ENCODE measurements around the gene CBY1.

The CBY1 gene

GRCh38 chr22:38623351-38623750 is 33.1 kb upstream of the CBY1 start:
- no peak for DNase-seq (ENCODE audit: low read depth, low spot score)
- CTCF ChIA-PET = interaction anchor here (0.7 to 0.8 kb wide), 2 partner anchors 13 to 14 kb away, joined by 3 read pairs; no protein-coding TSS in a partner anchor
- POLR2A ChIA-PET = no interaction called here
- TF ChIP-seq, protein P1, sequence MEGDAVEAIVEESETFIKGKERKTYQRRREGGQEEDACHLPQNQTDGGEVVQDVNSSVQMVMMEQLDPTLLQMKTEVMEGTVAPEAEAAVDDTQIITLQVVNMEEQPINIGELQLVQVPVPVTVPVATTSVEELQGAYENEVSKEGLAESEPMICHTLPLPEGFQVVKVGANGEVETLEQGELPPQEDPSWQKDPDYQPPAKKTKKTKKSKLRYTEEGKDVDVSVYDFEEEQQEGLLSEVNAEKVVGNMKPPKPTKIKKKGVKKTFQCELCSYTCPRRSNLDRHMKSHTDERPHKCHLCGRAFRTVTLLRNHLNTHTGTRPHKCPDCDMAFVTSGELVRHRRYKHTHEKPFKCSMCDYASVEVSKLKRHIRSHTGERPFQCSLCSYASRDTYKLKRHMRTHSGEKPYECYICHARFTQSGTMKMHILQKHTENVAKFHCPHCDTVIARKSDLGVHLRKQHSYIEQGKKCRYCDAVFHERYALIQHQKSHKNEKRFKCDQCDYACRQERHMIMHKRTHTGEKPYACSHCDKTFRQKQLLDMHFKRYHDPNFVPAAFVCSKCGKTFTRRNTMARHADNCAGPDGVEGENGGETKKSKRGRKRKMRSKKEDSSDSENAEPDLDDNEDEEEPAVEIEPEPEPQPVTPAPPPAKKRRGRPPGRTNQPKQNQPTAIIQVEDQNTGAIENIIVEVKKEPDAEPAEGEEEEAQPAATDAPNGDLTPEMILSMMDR (IDR thresholded peaks at IDR 0.05; ENCODE audit: insufficient read depth, low read length, missing control alignments) = no peak
- H3K4me3 ChIP-seq (ENCODE audit: low read depth, low read length) = no peak overlapping the region

- no peak overlapping the region for H3K4me3 ChIP-seq (ENCODE audit: low read depth, low read length)
- TF ChIP-seq, protein P1 (IDR thresholded peaks at IDR 0.05; ENCODE audit: insufficient read depth, low read length, missing control alignments) = no peak
- no peak for DNase-seq (ENCODE audit: low read depth, low spot score)
- POLR2A ChIA-PET = no interaction called here
- CTCF ChIA-PET = interaction anchor here (1.3 kb wide), 1 partner anchor 56 kb away, joined by 3 read pairs; no protein-coding TSS in a partner anchor
These were observed 28.0 kb upstream of the CBY1 start for GRCh38 chr22:38628444-38628843.

GRCh38 chr22:38629108-38629507 is 27.3 kb upstream of the CBY1 start:
- no peak overlapping the region for H3K4me3 ChIP-seq (ENCODE audit: low read depth, low read length)
- no peak for DNase-seq (ENCODE audit: low read depth, low spot score)
- ChIA-PET CTCF (no interaction called here), POLR2A (no interaction called here)
- TF ChIP-seq, protein P1 (IDR thresholded peaks at IDR 0.05; ENCODE audit: insufficient read depth, low read length, missing control alignments) = no peak

GRCh38 chr22:38631724-38632123 is 24.7 kb upstream of the CBY1 start:
- CTCF ChIA-PET = no interaction called here
- POLR2A ChIA-PET = no interaction called here
- TF ChIP-seq, protein P1 (IDR thresholded peaks at IDR 0.05; ENCODE audit: insufficient read depth, low read length, missing control alignments) = no peak
- DNase-seq (ENCODE audit: low read depth, low spot score) = no peak
- no peak overlapping the region for H3K4me3 ChIP-seq (ENCODE audit: low read depth, low read length)

GRCh38 chr22:38632528-38632927 is 23.9 kb upstream of the CBY1 start:
- ChIA-PET CTCF (no interaction called here), POLR2A (no interaction called here)

DNA sequence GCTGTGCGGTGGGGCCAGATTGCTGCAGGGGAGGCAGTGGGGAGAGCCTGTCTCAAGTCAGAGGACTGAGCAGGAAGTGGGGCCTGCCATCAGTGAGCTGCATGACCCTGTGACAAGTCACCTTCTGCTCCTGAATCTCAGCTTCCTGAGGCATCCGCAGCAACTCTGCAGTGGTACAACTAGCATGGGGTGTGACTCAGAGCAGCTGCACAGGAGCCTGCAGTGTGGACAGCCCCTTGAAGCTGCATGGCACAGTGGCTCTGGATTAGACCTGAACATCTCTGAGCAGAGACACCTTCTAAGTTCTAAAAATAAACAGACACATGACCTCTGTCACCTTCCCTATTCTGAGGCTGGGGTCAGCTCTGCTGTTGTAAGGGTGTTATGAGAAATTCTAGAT is 18.2 kb upstream of the CBY1 start:
- ChIA-PET POLR2A (no interaction called here), CTCF (no interaction called here)
- DNase-seq (ENCODE audit: low read depth, low spot score) = no peak
- TF ChIP-seq, protein P1 (IDR thresholded peaks at IDR 0.05; ENCODE audit: insufficient read depth, low read length, missing control alignments) = no peak
- no peak overlapping the region for H3K4me3 ChIP-seq (ENCODE audit: low read depth, low read length)

More at GRCh38 chr22:38632528-38632927, 23.9 kb upstream of the CBY1 start:
- TF ChIP-seq, protein P1 (IDR thresholded peaks at IDR 0.05; ENCODE audit: insufficient read depth, low read length, missing control alignments) = no peak
- H3K4me3 ChIP-seq (ENCODE audit: low read depth, low read length) = no peak overlapping the region
- no peak for DNase-seq (ENCODE audit: low read depth, low spot score)
